IMR-90 (cell line): ENCODE results near the gene ZNF407. TPM values are rescaled to one million over a fixed set of nuclear protein-coding genes. Genes with fewer than 3 reads are reported as not detected.

Experiments used
- ATAC-seq: fragments of 200-7000 bp; cut with Tn5 transposase; 2 replicates; pipeline ENCODE4 v1.9.1; 2020; ENCODE audit warnings: low read depth, mild to moderate bottlenecking, moderate library complexity
- BruUV-seq: library from RNA; stranded (reverse); fragments of 400-500 nt; replicated peaks from 2 replicates; lab custom pipeline; 2021; lab: Mats Ljungman, UMichigan
- CTCF ChIA-PET: fragments of 300-600 bp; formaldehyde crosslinking; extraction: SDS; loops from one replicate; lab custom pipeline; 2021; ENCODE audit warnings: antibody characterized with exemption; lab: Yijun Ruan, JAX
- POLR2A ChIA-PET: fragments of 300-600 bp; sonication (Branson Sonifier 250); formaldehyde crosslinking; loops from one replicate; lab custom pipeline; 2022; ENCODE audit warnings: antibody characterized with exemption; ENCODE audit not compliant: unreplicated experiment; lab: Charles Lee
- DNase-seq: peaks from one replicate; pipeline ENCODE4 v3.0.0; 2013
- H2AFZ ChIP-seq: replicated peaks from 2 replicates; pipeline ENCODE3; 2013; ENCODE audit warnings: low read length, mild to moderate bottlenecking; ENCODE audit not compliant: poor library complexity
- H2AK5ac ChIP-seq: 2 replicates; pipeline ENCODE4 v1.6.1; 2013; ENCODE audit warnings: low read depth, low read length, inconsistent platforms
- H2AK9ac ChIP-seq: replicated peaks from 2 replicates; pipeline ENCODE3; 2013; ENCODE audit warnings: mild to moderate bottlenecking, low read depth, low read length, moderate library complexity; ENCODE audit not compliant: poor library complexity
- H2BK120ac ChIP-seq: 2 replicates; pipeline ENCODE4 v1.6.1; 2013; ENCODE audit warnings: low read depth, low read length, inconsistent platforms
- H2BK15ac ChIP-seq: 3 replicates; pipeline ENCODE4 v1.6.1; 2013; ENCODE audit warnings: low read depth, low read length, inconsistent platforms
- H2BK20ac ChIP-seq: 2 replicates; pipeline ENCODE4 v1.6.1; 2013; ENCODE audit warnings: low read depth, mild to moderate bottlenecking, inconsistent platforms, low read length, moderate library complexity
- H2BK5ac ChIP-seq: 2 replicates; pipeline ENCODE4 v1.6.1; 2013; ENCODE audit warnings: mild to moderate bottlenecking, low read depth, low read length, inconsistent platforms; ENCODE audit not compliant: poor library complexity, severe bottlenecking
- H3K14ac ChIP-seq: replicated peaks from 2 replicates; pipeline ENCODE4 v1.6.1; 2013; ENCODE audit warnings: low read depth, low read length, inconsistent platforms
- H3K18ac ChIP-seq: 2 replicates; pipeline ENCODE4 v1.6.1; 2013; ENCODE audit warnings: low read depth, low read length, control low read depth
- H3K23ac ChIP-seq: 2 replicates; pipeline ENCODE4 v1.6.1; 2013; ENCODE audit warnings: low read depth, low read length, inconsistent platforms
- H3K27ac ChIP-seq: 2 replicates; pipeline ENCODE4 v1.5.1; 2013; ENCODE audit warnings: mild to moderate bottlenecking, control low read depth, low read length; ENCODE audit not compliant: insufficient read depth
- H3K27me3 ChIP-seq: 2 replicates; pipeline ENCODE4 v1.6.1; 2013; ENCODE audit warnings: low read length; ENCODE audit not compliant: control insufficient read depth, insufficient read depth
- H3K36me3 ChIP-seq: 2 replicates; pipeline ENCODE4 v1.6.1; 2013; ENCODE audit warnings: low read length, mixed read lengths; ENCODE audit not compliant: control insufficient read depth, insufficient read depth
- H3K4ac ChIP-seq: 2 replicates; pipeline ENCODE4 v1.6.1; 2013; ENCODE audit warnings: low read depth, low read length, inconsistent platforms
- H3K4me1 ChIP-seq: 2 replicates; pipeline ENCODE4 v1.6.1; 2013; ENCODE audit warnings: low read length, mixed read lengths; ENCODE audit not compliant: control insufficient read depth, insufficient read depth
- H3K4me2 ChIP-seq: 2 replicates; pipeline ENCODE4 v1.6.1; 2013; ENCODE audit warnings: low read depth, mild to moderate bottlenecking, control low read depth, low read length, moderate library complexity
- H3K4me3 ChIP-seq: 2 replicates; pipeline ENCODE4 v1.5.1; 2013; ENCODE audit warnings: low read depth, mild to moderate bottlenecking, control low read depth, low read length, moderate library complexity; ENCODE audit not compliant: insufficient read depth
- H3K56ac ChIP-seq: 2 replicates; pipeline ENCODE4 v1.6.1; 2013; ENCODE audit warnings: low read length, inconsistent platforms; ENCODE audit not compliant: insufficient read depth; ENCODE audit errors: extremely low read depth
- H3K79me1 ChIP-seq, 2 experiments: 2 replicates each; pipeline ENCODE4 v1.6.1; 2013; ENCODE audit warnings: low read length in 2 of 2, inconsistent platforms in 1 of 2, low read depth in 1 of 2
- H3K9ac ChIP-seq: 2 replicates; pipeline ENCODE4 v1.6.1; 2013; ENCODE audit warnings: low read depth, low read length, control low read depth
- H3K9me1 ChIP-seq: 2 replicates; pipeline ENCODE4 v1.6.1; 2013; ENCODE audit warnings: low read length, inconsistent platforms; ENCODE audit not compliant: insufficient read depth
- H3K9me3 ChIP-seq: 2 replicates; pipeline ENCODE4 v1.6.1; 2013; ENCODE audit warnings: low read length; ENCODE audit not compliant: control insufficient read depth, insufficient read depth
- H4K20me1 ChIP-seq: 2 replicates; pipeline ENCODE4 v1.6.1; 2013; ENCODE audit warnings: low read length, inconsistent platforms; ENCODE audit not compliant: insufficient read depth
- H4K5ac ChIP-seq: 2 replicates; pipeline ENCODE4 v1.6.1; 2013; ENCODE audit warnings: mild to moderate bottlenecking, low read depth, low read length, control low read depth
- H4K8ac ChIP-seq, 2 experiments: 2 replicates each; pipeline ENCODE4 v1.6.1; 2013; ENCODE audit warnings: low read depth in 2 of 2, low read length in 2 of 2, control low read depth in 1 of 2, inconsistent platforms in 1 of 2
- H4K91ac ChIP-seq: 2 replicates; pipeline ENCODE4 v1.6.1; 2013; ENCODE audit warnings: low read depth, low read length, inconsistent platforms; ENCODE audit not compliant: insufficient read depth
- BHLHE40 ChIP-seq: fragments of 150-350 bp; IDR thresholded peaks from 2 replicates; pipeline ENCODE4 v1.6.1; 2016; ENCODE audit warnings: mild to moderate bottlenecking, low read depth, low read length
- CEBPB ChIP-seq: IDR thresholded peaks from 2 replicates; pipeline ENCODE4 v1.6.1; 2012; ENCODE audit warnings: low read depth, low read length, improper control_type of control experiment
- CHD1 ChIP-seq: IDR thresholded peaks from 2 replicates; pipeline ENCODE4 v1.6.1; 2012; ENCODE audit warnings: low read depth, low read length, improper control_type of control experiment
- FOS ChIP-seq: fragments of 150-350 bp; IDR thresholded peaks from 2 replicates; pipeline ENCODE4 v1.6.1; 2016; ENCODE audit warnings: low read depth, low read length
- MAFK ChIP-seq: IDR thresholded peaks from 2 replicates; pipeline ENCODE4 v1.6.1; 2012; ENCODE audit warnings: low read depth, low read length, improper control_type of control experiment
- MAZ ChIP-seq: IDR thresholded peaks from 2 replicates; pipeline ENCODE4 v1.6.1; 2012; ENCODE audit warnings: low read depth, mild to moderate bottlenecking, low read length, improper control_type of control experiment, moderate library complexity, borderline replicate concordance
- MXI1 ChIP-seq: IDR thresholded peaks from 2 replicates; pipeline ENCODE4 v1.6.1; 2012; ENCODE audit warnings: low read depth, mild to moderate bottlenecking, low read length, moderate library complexity, borderline replicate concordance
- NFE2L2 ChIP-seq: fragments of 150-350 bp; IDR thresholded peaks from 2 replicates; pipeline ENCODE4 v1.6.1; 2016; ENCODE audit warnings: low read depth, mild to moderate bottlenecking, low read length
- RAD21 ChIP-seq: IDR thresholded peaks from 2 replicates; pipeline ENCODE4 v1.6.1; 2012; ENCODE audit warnings: low read length, improper control_type of control experiment
- RCOR1 ChIP-seq: IDR thresholded peaks from 2 replicates; pipeline ENCODE4 v1.6.1; 2012; ENCODE audit warnings: mild to moderate bottlenecking, low read length, improper control_type of control experiment; ENCODE audit not compliant: insufficient replicate concordance
- RFX5 ChIP-seq: IDR thresholded peaks from 2 replicates; pipeline ENCODE4 v1.8.0; 2012; ENCODE audit warnings: low read depth, mild to moderate bottlenecking, low read length, moderate library complexity
- SMC3 ChIP-seq: fragments of 150-350 bp; IDR thresholded peaks from 2 replicates; pipeline ENCODE4 v1.6.1; 2016; ENCODE audit warnings: low read depth, mild to moderate bottlenecking, antibody characterized with exemption, low read length, moderate library complexity
- WGBS, 2 experiments: methylation state at CpG; one replicate each; pipeline versions ENCODE4 v1.1.5 to v1.1.7; 2013; ENCODE audit warnings: missing lambda C conversion rate in 2 of 2; ENCODE audit not compliant: insufficient read length in 1 of 2; ENCODE audit errors: extremely low coverage in 2 of 2; 5-methylcytosine and 5-hydroxymethylcytosine counted together
- dilution Hi-C: fragments of 300-500 bp; cut with HindIII; formaldehyde crosslinking; loops from one replicate; pipeline ENCODE4 v1.14.3; 2018; ENCODE audit warnings: low sequenced_read_pairs; ENCODE audit not compliant: unreplicated experiment
- in situ Hi-C: fragments of 300-500 bp; cut with MboI; formaldehyde crosslinking; loops from 3 replicates; pipeline ENCODE4 v1.14.3; 2019; ENCODE audit warnings: low sequenced_read_pairs, inconsistent platforms, mixed read lengths
- intact Hi-C: fragments of 100-400 bp; cut with micrococcal nuclease; formaldehyde crosslinking; loops from 2 replicates; pipeline ENCODE4 v1.10.0; 2022
- polyA plus RNA-seq, 3 experiments: library from polyadenylated mRNA; depleted of rRNA; stranded (reverse); fragments of >200 nt; gene quantifications; 2 replicates each; pipeline ENCODE4 v1.2.3, GENCODE V29; 2012; ENCODE audit warnings: low replicate concordance in 1 of 3
- total RNA-seq: library from RNA; depleted of rRNA; stranded (reverse); fragments of >200 nt; gene quantifications from 2 replicates; pipeline ENCODE4 v1.2.3, GENCODE V29; 2012
- TF ChIP-seq, protein P1 (sequence below): fragments of 150-350 bp; IDR thresholded peaks from 2 replicates; pipeline ENCODE4 v1.6.1; 2017; ENCODE audit warnings: mild to moderate bottlenecking, antibody characterized with exemption, low read length, low read depth
- TF ChIP-seq, protein P2 (sequence below): fragments of 150-350 bp; IDR thresholded peaks from 2 replicates; pipeline ENCODE4 v1.6.1; 2016; ENCODE audit warnings: low read depth, mild to moderate bottlenecking, low read length, moderate library complexity, borderline replicate concordance
- TF ChIP-seq, protein P3 (sequence below): conservative IDR thresholded peaks from 2 replicates; pipeline ENCODE4 v1.5.1; 2012; ENCODE audit warnings: mild to moderate bottlenecking, low read depth, low read length, improper control_type of control experiment

The ZNF407 gene
- total and polyA plus RNA-seq, 2 of the 4 experiments (the other 2 are of a cell fraction): 3.1 to 20.1 TPM

DNA sequence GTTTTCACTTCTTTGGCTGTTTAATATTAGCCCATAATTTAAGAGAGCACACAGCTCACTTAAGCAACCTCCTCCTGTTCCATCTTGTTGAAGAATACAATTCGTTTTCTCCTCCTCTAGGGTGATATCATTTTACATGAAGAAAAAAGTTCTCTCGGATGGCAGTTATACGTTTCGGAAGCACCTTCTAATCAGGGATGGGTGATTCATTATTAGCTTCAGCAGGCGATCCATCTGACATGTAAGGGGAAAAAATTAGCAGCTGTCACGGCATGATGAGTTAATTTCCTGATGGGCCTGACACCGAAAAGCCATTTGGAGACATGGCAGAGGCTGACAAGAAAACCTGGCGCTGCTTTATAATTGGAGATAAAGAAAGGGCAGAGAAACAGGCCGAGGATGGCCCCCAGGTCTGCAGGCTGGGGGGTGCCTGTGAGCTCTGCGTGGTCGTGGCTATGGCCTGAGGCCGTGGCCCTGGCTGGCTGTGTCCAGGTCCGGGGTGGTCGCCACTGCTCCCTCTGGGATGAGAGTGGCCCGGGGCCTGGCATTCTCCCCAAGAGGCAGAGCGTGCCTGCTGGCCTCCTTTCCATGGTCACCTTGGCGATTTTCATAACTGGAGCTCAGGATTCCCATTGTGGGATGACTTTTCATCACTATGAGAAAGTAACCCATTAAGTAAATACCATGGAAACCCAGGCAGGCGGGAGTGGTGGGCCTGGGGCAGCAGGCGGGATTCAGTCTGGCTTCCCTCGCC, 471.2 kb downstream of the ZNF407 start:
- no peak overlapping the region for H2BK120ac ChIP-seq
- no peak overlapping the region for H3K4me2 ChIP-seq
- H3K23ac ChIP-seq: no peak overlapping the region
- no peak overlapping the region for H3K4ac ChIP-seq
- H2BK5ac ChIP-seq: no peak overlapping the region
- H3K4me3 ChIP-seq: no peak overlapping the region
- ChIA-PET CTCF (interaction anchor here (1.5 kb wide), 1 partner anchor 23 kb away, joined by 4 read pairs; no protein-coding TSS in a partner anchor), POLR2A (no interaction called here)
- dilution Hi-C loops: no loop called here
- no peak overlapping the region; the same call in 2 of the 3 replicates for H2BK15ac ChIP-seq
- H2AFZ ChIP-seq: no peak overlapping the region
- no peak overlapping the region for H3K14ac ChIP-seq
- BruUV-seq: no TSS peak
- no peaks in the 10 kb centered on the region for H3K9me3 ChIP-seq
- no peak overlapping the region for H4K91ac ChIP-seq
- no peak for ATAC-seq
- no peak overlapping the region for H3K18ac ChIP-seq
- H3K79me1 ChIP-seq: no peaks in the 10 kb centered on the region
- no peak overlapping the region for H4K8ac ChIP-seq
- H2AK9ac ChIP-seq: no peak overlapping the region
- no peak overlapping the region for H3K56ac ChIP-seq
- peaks cover 8% of the 10 kb centered on the region for H3K4me1 ChIP-seq
- H3K9ac ChIP-seq: no peak overlapping the region
- no peak overlapping the region for H2AK5ac ChIP-seq
- no peaks in the 10 kb centered on the region for H4K20me1 ChIP-seq
- peaks cover 5% of the 10 kb centered on the region for H3K36me3 ChIP-seq
- 94% methylated on average over 7 of the region's 20 CpGs; no CpG with 5 or more reads in 1 of the 2 experiments for WGBS, 2 experiments
- intact Hi-C loops: no loop called here
- no peak for DNase-seq
- H3K27me3 ChIP-seq: no peaks in the 10 kb centered on the region
- H3K27ac ChIP-seq: no peak overlapping the region
- H2BK20ac ChIP-seq: no peak overlapping the region
- in situ Hi-C loops: no loop called here
- H3K9me1 ChIP-seq: peaks cover 16% of the 10 kb centered on the region
- no peak overlapping the region for H4K5ac ChIP-seq
- TF ChIP-seq RFX5: no peak
- TF ChIP-seq, protein P1, sequence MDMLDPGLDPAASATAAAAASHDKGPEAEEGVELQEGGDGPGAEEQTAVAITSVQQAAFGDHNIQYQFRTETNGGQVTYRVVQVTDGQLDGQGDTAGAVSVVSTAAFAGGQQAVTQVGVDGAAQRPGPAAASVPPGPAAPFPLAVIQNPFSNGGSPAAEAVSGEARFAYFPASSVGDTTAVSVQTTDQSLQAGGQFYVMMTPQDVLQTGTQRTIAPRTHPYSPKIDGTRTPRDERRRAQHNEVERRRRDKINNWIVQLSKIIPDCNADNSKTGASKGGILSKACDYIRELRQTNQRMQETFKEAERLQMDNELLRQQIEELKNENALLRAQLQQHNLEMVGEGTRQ: no peak
- TF ChIP-seq MXI1: no peak
- TF ChIP-seq NFE2L2: no peak
- TF ChIP-seq MAZ: no peak
- no peak for TF ChIP-seq RAD21
- no peak for TF ChIP-seq BHLHE40
- TF ChIP-seq SMC3: no peak
- no peak for TF ChIP-seq MAFK
- TF ChIP-seq CHD1: no peak
- no peak for TF ChIP-seq RCOR1
- TF ChIP-seq, protein P2, sequence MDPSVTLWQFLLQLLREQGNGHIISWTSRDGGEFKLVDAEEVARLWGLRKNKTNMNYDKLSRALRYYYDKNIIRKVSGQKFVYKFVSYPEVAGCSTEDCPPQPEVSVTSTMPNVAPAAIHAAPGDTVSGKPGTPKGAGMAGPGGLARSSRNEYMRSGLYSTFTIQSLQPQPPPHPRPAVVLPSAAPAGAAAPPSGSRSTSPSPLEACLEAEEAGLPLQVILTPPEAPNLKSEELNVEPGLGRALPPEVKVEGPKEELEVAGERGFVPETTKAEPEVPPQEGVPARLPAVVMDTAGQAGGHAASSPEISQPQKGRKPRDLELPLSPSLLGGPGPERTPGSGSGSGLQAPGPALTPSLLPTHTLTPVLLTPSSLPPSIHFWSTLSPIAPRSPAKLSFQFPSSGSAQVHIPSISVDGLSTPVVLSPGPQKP: no peak
- TF ChIP-seq, protein P3, sequence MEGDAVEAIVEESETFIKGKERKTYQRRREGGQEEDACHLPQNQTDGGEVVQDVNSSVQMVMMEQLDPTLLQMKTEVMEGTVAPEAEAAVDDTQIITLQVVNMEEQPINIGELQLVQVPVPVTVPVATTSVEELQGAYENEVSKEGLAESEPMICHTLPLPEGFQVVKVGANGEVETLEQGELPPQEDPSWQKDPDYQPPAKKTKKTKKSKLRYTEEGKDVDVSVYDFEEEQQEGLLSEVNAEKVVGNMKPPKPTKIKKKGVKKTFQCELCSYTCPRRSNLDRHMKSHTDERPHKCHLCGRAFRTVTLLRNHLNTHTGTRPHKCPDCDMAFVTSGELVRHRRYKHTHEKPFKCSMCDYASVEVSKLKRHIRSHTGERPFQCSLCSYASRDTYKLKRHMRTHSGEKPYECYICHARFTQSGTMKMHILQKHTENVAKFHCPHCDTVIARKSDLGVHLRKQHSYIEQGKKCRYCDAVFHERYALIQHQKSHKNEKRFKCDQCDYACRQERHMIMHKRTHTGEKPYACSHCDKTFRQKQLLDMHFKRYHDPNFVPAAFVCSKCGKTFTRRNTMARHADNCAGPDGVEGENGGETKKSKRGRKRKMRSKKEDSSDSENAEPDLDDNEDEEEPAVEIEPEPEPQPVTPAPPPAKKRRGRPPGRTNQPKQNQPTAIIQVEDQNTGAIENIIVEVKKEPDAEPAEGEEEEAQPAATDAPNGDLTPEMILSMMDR: no peak
- no peak for TF ChIP-seq FOS
- no peak for TF ChIP-seq CEBPB
